HepG2 (cell line): ENCODE data around the gene WDR70. TPM values are rescaled to one million over a fixed set of nuclear protein-coding genes. Genes with fewer than 3 reads are reported as not detected.
"Not testable (repeated sequence)": the region's sequence is repeated elsewhere in the genome, so short reads cannot be mapped to it uniquely, and the experiment has no call there.

Experiments
- ATAC-seq: fragments of 200-7000 bp; cut with Tn5 transposase; 3 replicates; pipeline ENCODE4 v1.9.1; 2020; ENCODE audit warnings: mild to moderate bottlenecking, moderate library complexity
- BruUV-seq: library from RNA; stranded (reverse); fragments of 400-500 nt; replicated peaks from 2 replicates; lab custom pipeline; 2021; lab: Mats Ljungman, UMichigan
- CTCF ChIA-PET: fragments of 300-600 bp; formaldehyde crosslinking; extraction: SDS; loops from one replicate; lab custom pipeline; 2021; ENCODE audit warnings: low total read pairs, inconsistent platforms, low intra/inter-chr PET ratio; lab: Yijun Ruan, JAX
- POLR2A ChIA-PET: fragments of 350-600 bp; sonication (Branson Sonifier 250); formaldehyde crosslinking; loops from one replicate; lab custom pipeline; 2020; ENCODE audit warnings: antibody characterized with exemption, inconsistent platforms; lab: Yijun Ruan, JAX
- DNase-seq: peaks from one replicate; pipeline ENCODE4 v3.0.0-alpha.2; 2015; ENCODE audit warnings: low spot score
- FAIRE-seq: peaks from 3 replicates; lab custom pipeline; 2011; peaks lifted over from hg19 to GRCh38; lab: Jason Lieb, UNC
- H2AFZ ChIP-seq: one replicate; pipeline ENCODE4 v1.6.1; 2011; ENCODE audit warnings: low read length, inconsistent platforms
- H3K27ac ChIP-seq: fragments of 300-600 bp; 3 replicates; pipeline ENCODE4 v1.8.0; 2011; ENCODE audit warnings: mixed run types, mild to moderate bottlenecking, mixed read lengths, low read length, inconsistent platforms; ENCODE audit not compliant: insufficient read depth; ENCODE audit errors: extremely low read length
- H3K27me3 ChIP-seq, 2 experiments: fragments of 200-600 bp in 1 of 2; 2 replicates in 1 of 2; 3 replicates in 1 of 2; pipeline versions ENCODE4 v1.6.0 to v1.8.0; 2011; ENCODE audit warnings: low read length in 2 of 2, mild to moderate bottlenecking in 2 of 2, moderate library complexity in 2 of 2, inconsistent platforms in 1 of 2; ENCODE audit not compliant: insufficient read depth in 2 of 2, control insufficient read depth in 1 of 2
- H3K36me3 ChIP-seq, 2 experiments: fragments of 200-600 bp in 1 of 2; replicated peaks in 1 of 2; 2 replicates in 1 of 2; 3 replicates in 1 of 2; pipeline versions ENCODE4 v1.5.1 to v1.8.0; 2011; ENCODE audit warnings: low read length in 2 of 2, inconsistent platforms in 1 of 2; ENCODE audit not compliant: insufficient read depth in 2 of 2, control insufficient read depth in 1 of 2
- H3K4me1 ChIP-seq: 2 replicates; pipeline ENCODE4 v1.5.1; 2012; ENCODE audit warnings: low read length, inconsistent platforms; ENCODE audit not compliant: insufficient read depth
- H3K4me2 ChIP-seq: 2 replicates; pipeline ENCODE4 v1.6.0; 2011; ENCODE audit warnings: low read depth, low read length, inconsistent platforms
- H3K4me3 ChIP-seq, 3 experiments: fragments of 200-600 bp in 1 of 3; sonication (generic), shearing (Covaris generic) in 1 of 3; replicated peaks in 1 of 3; 2 replicates each; pipeline ENCODE4 v1.5.1; 2011 to 2016; ENCODE audit warnings: low read length in 3 of 3, inconsistent platforms in 2 of 3, low read depth in 2 of 3, mild to moderate bottlenecking in 2 of 3, control low read depth in 1 of 3, mixed read lengths in 1 of 3; ENCODE audit not compliant: insufficient read depth in 1 of 3
- H3K79me2 ChIP-seq: one replicate; pipeline ENCODE4 v1.6.1; 2011; ENCODE audit warnings: low read length, inconsistent platforms; ENCODE audit not compliant: insufficient read depth
- H3K9ac ChIP-seq: 2 replicates; pipeline ENCODE4 v1.6.0; 2011; ENCODE audit warnings: mild to moderate bottlenecking, low read depth, low read length, inconsistent platforms; ENCODE audit not compliant: insufficient read depth
- H3K9me3 ChIP-seq: 2 replicates; pipeline ENCODE4 v1.5.1; 2012; ENCODE audit warnings: mild to moderate bottlenecking, low read length
- H4K20me1 ChIP-seq: 2 replicates; pipeline ENCODE4 v1.6.0; 2011; ENCODE audit warnings: inconsistent platforms, mild to moderate bottlenecking, low read length, moderate library complexity; ENCODE audit not compliant: insufficient read depth
- BCL6 ChIP-seq: IDR thresholded peaks from 2 replicates; pipeline ENCODE4 v1.6.1; 2016; ENCODE audit warnings: missing genetic modification reagents, missing compliant biosample characterization
- CEBPG ChIP-seq: IDR thresholded peaks from 2 replicates; pipeline ENCODE4 v1.6.1; 2016
- EP300 ChIP-seq, 3 experiments: sonication (generic) in 1 of 3; formaldehyde crosslinking in 1 of 3; IDR thresholded peaks; 2 replicates each; pipeline versions ENCODE4 v1.5.1 to v1.6.1; 2011 to 2020; ENCODE audit warnings: low read depth in 2 of 3, low read length in 2 of 3, borderline replicate concordance in 1 of 3, improper control_type of control experiment in 1 of 3, mild to moderate bottlenecking in 1 of 3, missing genetic modification reagents in 1 of 3, moderate library complexity in 1 of 3
- FOSL2 ChIP-seq: sonication (generic); formaldehyde crosslinking; IDR thresholded peaks from 2 replicates; pipeline ENCODE4 v1.4.0; 2020; ENCODE audit warnings: missing genetic modification reagents
- FOXA1 ChIP-seq, 2 experiments: fragments of 450-650 bp in 1 of 2; sonication (generic) in 1 of 2; formaldehyde crosslinking in 1 of 2; IDR thresholded peaks; 2 replicates each; pipeline versions ENCODE4 v1.4.0 to v1.6.1; 2016 to 2020; ENCODE audit warnings: missing genetic modification reagents in 1 of 2
- FOXA3 ChIP-seq: IDR thresholded peaks from 2 replicates; pipeline ENCODE4 v1.6.1; 2016; ENCODE audit warnings: missing genetic modification reagents, missing compliant biosample characterization
- FOXJ3 ChIP-seq: sonication (generic); formaldehyde crosslinking; IDR thresholded peaks from 2 replicates; pipeline ENCODE4 v1.4.0; 2020; ENCODE audit warnings: missing genetic modification reagents, mild to moderate bottlenecking, borderline replicate concordance
- FOXK1 ChIP-seq: sonication (generic); formaldehyde crosslinking; IDR thresholded peaks from 2 replicates; pipeline ENCODE4 v1.4.0; 2020; ENCODE audit warnings: low read depth, missing genetic modification reagents, borderline replicate concordance
- GATA4 ChIP-seq: sonication (generic); IDR thresholded peaks from 2 replicates; pipeline ENCODE4 v1.6.1; 2016; ENCODE audit warnings: antibody characterized with exemption, low read depth, borderline replicate concordance
- ISL2 ChIP-seq: sonication (generic); formaldehyde crosslinking; IDR thresholded peaks from 2 replicates; pipeline ENCODE4 v1.5.0; 2020; ENCODE audit warnings: missing genetic modification reagents
- KAT7 ChIP-seq: IDR thresholded peaks from 2 replicates; pipeline ENCODE4 v1.6.1; 2018; ENCODE audit warnings: borderline replicate concordance, missing compliant biosample characterization
- MED1 ChIP-seq: sonication (generic); formaldehyde crosslinking; IDR thresholded peaks from 2 replicates; pipeline ENCODE4 v1.4.0; 2020; ENCODE audit warnings: missing genetic modification reagents
- NR2F6 ChIP-seq, 2 experiments: IDR thresholded peaks; 2 replicates each; pipeline ENCODE4 v1.6.1; 2016; ENCODE audit warnings: antibody characterized with exemption in 1 of 2, mild to moderate bottlenecking in 1 of 2
- POGZ ChIP-seq: sonication (generic); formaldehyde crosslinking; IDR thresholded peaks from 2 replicates; pipeline ENCODE4 v1.4.0; 2020; ENCODE audit warnings: mild to moderate bottlenecking, missing genetic modification reagents
- ZMYM4 ChIP-seq: sonication (generic); formaldehyde crosslinking; IDR thresholded peaks from 2 replicates; pipeline ENCODE4 v1.8.1; 2023; ENCODE audit warnings: mild to moderate bottlenecking, missing genetic modification reagents
- ZNF264 ChIP-seq: sonication (generic); formaldehyde crosslinking; IDR thresholded peaks from 2 replicates; pipeline ENCODE4 v1.4.0; 2020; ENCODE audit warnings: missing genetic modification reagents
- ZNF629 ChIP-seq: sonication (generic); formaldehyde crosslinking; conservative IDR thresholded peaks from 2 replicates; pipeline ENCODE4 v1.5.0; 2020; ENCODE audit warnings: missing genetic modification reagents
- WGBS: methylation state at CpG from one replicate; pipeline ENCODE4 v1.1.6; 2017; ENCODE audit warnings: low lambda C conversion rate; 5-methylcytosine and 5-hydroxymethylcytosine counted together
- in situ Hi-C: cut with HindIII; loops from 2 replicates; pipeline ENCODE4 v1.10.0; 2017; ENCODE audit warnings: low pct_unique_long_range_greater_than_20kb; ENCODE audit not compliant: extremely low pct_ligation_motif_present
- intact Hi-C: fragments of 100-400 bp; cut with micrococcal nuclease; formaldehyde crosslinking; loops from one replicate; pipeline ENCODE4 v1.10.0; 2022; ENCODE audit not compliant: unreplicated experiment
- polyA plus RNA-seq, 8 experiments: library from polyadenylated mRNA; depleted of rRNA in 3 of 8; stranded (reverse) in 7 of 8; unstranded in 1 of 8; fragments of >200 nt; fragmentation: Illumina TruSeq in 4 of 8; extraction: Trizol in 4 of 8; gene quantifications; 2 replicates each; pipeline versions ENCODE4 v1.2.1 to v1.2.3, GENCODE V29; 2011 to 2016; ENCODE audit warnings: low read depth in 4 of 8, missing spikeins in 1 of 8, mixed read lengths in 1 of 8; ENCODE audit not compliant: insufficient read depth in 1 of 8
- total RNA-seq, 5 experiments: library from RNA; depleted of rRNA; stranded (reverse); fragments of >200 nt; fragmentation: Illumina TruSeq; extraction: Trizol; gene quantifications; 2 replicates each; pipeline ENCODE4 v1.2.3, GENCODE V29; 2016; ENCODE audit warnings: low read depth in 1 of 5
- TF ChIP-seq, protein P1 (sequence below): sonication (generic); formaldehyde crosslinking; IDR thresholded peaks from 2 replicates; pipeline ENCODE4 v1.5.1; 2020; ENCODE audit warnings: mild to moderate bottlenecking, missing genetic modification reagents, borderline replicate concordance
- TF ChIP-seq, protein P2 (sequence below): sonication (generic); formaldehyde crosslinking; IDR thresholded peaks from 2 replicates; pipeline ENCODE4 v1.5.0; 2020; ENCODE audit warnings: missing genetic modification reagents

Gene WDR70
- total and polyA plus RNA-seq, 2 of the 13 experiments (the other 11 are each of a cell fraction or from before 2014, with no cell fraction given): 14.6 to 30.6 TPM

DNA sequence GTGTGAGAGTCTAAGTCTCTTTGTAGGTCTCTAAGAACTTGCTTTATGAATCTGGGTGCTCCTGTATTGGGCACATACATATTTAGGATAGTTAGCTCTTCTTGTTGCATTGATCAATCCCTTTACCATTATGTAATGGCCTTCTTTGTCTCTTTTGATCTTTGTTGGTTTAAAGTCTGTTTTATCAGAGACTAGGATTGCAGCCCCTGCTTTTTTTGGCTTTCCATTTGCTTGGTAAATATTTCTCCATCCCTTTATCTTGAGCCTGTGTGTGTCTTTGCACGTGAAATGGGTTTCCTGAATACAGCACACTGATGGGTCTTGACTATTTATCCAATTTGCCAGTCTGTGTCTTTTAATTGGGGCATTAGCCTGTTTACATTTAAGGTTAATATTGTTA, 275.4 kb downstream of the WDR70 start:
- H3K27ac ChIP-seq; intact Hi-C loops; H3K4me3 ChIP-seq; H3K4me2 ChIP-seq; POLR2A ChIA-PET; H3K27me3 ChIP-seq; ATAC-seq; BruUV-seq; H3K36me3 ChIP-seq; H2AFZ ChIP-seq; H3K9me3 ChIP-seq; H4K20me1 ChIP-seq; H3K9ac ChIP-seq; in situ Hi-C loops; CTCF ChIA-PET; H3K79me2 ChIP-seq; FAIRE-seq; TF ChIP-seq EP300 (CRISPR knock-in tag; IDR thresholded peaks at IDR 0.05; ENCODE audit: borderline replicate concordance); NR2F6 (IDR thresholded peaks at IDR 0.05); FOXA1 (IDR thresholded peaks at IDR 0.05): not testable (repeated sequence)
- WGBS: 4% methylated on average over 1 of the region's 1 CpG
- H3K4me1 ChIP-seq: peaks cover 37% of the 10 kb centered on the region
- peak; percentile 59 for DNase-seq
- TF ChIP-seq ISL2: peak; percentile 96
- TF ChIP-seq, protein P1, sequence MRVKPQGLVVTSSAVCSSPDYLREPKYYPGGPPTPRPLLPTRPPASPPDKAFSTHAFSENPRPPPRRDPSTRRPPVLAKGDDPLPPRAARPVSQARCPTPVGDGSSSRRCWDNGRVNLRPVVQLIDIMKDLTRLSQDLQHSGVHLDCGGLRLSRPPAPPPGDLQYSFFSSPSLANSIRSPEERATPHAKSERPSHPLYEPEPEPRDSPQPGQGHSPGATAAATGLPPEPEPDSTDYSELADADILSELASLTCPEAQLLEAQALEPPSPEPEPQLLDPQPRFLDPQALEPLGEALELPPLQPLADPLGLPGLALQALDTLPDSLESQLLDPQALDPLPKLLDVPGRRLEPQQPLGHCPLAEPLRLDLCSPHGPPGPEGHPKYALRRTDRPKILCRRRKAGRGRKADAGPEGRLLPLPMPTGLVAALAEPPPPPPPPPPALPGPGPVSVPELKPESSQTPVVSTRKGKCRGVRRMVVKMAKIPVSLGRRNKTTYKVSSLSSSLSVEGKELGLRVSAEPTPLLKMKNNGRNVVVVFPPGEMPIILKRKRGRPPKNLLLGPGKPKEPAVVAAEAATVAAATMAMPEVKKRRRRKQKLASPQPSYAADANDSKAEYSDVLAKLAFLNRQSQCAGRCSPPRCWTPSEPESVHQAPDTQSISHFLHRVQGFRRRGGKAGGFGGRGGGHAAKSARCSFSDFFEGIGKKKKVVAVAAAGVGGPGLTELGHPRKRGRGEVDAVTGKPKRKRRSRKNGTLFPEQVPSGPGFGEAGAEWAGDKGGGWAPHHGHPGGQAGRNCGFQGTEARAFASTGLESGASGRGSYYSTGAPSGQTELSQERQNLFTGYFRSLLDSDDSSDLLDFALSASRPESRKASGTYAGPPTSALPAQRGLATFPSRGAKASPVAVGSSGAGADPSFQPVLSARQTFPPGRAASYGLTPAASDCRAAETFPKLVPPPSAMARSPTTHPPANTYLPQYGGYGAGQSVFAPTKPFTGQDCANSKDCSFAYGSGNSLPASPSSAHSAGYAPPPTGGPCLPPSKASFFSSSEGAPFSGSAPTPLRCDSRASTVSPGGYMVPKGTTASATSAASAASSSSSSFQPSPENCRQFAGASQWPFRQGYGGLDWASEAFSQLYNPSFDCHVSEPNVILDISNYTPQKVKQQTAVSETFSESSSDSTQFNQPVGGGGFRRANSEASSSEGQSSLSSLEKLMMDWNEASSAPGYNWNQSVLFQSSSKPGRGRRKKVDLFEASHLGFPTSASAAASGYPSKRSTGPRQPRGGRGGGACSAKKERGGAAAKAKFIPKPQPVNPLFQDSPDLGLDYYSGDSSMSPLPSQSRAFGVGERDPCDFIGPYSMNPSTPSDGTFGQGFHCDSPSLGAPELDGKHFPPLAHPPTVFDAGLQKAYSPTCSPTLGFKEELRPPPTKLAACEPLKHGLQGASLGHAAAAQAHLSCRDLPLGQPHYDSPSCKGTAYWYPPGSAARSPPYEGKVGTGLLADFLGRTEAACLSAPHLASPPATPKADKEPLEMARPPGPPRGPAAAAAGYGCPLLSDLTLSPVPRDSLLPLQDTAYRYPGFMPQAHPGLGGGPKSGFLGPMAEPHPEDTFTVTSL (CRISPR knock-in tag): peak; percentile 36; the same call in 1 of the 2 replicates
- peak; percentile 23; the same call in 1 of the 2 replicates for TF ChIP-seq FOSL2 (CRISPR knock-in tag)
- TF ChIP-seq EP300 (IDR thresholded peaks at IDR 0.05; ENCODE audit: low read depth in 2 of 2, low read length in 2 of 2): peak in 1 of 2 experiments; percentile 51; a peak in 1 of 4 replicates
- peak; percentile 58; the same call in 1 of the 2 replicates for TF ChIP-seq CEBPG (CRISPR knock-in tag)
- peak; percentile 78; the same call in 1 of the 2 replicates for TF ChIP-seq ZMYM4 (CRISPR knock-in tag)
- TF ChIP-seq, protein P2, sequence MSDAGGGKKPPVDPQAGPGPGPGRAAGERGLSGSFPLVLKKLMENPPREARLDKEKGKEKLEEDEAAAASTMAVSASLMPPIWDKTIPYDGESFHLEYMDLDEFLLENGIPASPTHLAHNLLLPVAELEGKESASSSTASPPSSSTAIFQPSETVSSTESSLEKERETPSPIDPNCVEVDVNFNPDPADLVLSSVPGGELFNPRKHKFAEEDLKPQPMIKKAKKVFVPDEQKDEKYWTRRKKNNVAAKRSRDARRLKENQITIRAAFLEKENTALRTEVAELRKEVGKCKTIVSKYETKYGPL (CRISPR knock-in tag): 0 out of 2 replicates have a peak, but pooled peaks have one; percentile 65
- TF ChIP-seq FOXA3 (CRISPR knock-in tag): peak; percentile 63
- 0 out of 2 replicates have a peak, but pooled peaks have one; percentile 11 for TF ChIP-seq NR2F6 (CRISPR knock-in tag; IDR thresholded peaks at IDR 0.05)
- TF ChIP-seq ZNF264 (CRISPR knock-in tag): peak; percentile 66; the same call in 1 of the 2 replicates
- TF ChIP-seq ZNF629 (CRISPR knock-in tag): peak; percentile 79
- TF ChIP-seq BCL6 (CRISPR knock-in tag): peak; percentile 85
- 0 out of 2 replicates have a peak, but pooled peaks have one; percentile 34 for TF ChIP-seq KAT7 (CRISPR knock-in tag)
- peak; percentile 51; the same call in 1 of the 2 replicates for TF ChIP-seq FOXA1 (CRISPR knock-in tag; IDR thresholded peaks at IDR 0.05)
- TF ChIP-seq MED1 (CRISPR knock-in tag): peak; percentile 49
- TF ChIP-seq FOXJ3 (CRISPR knock-in tag): peak; percentile 91; the same call in 1 of the 2 replicates
- TF ChIP-seq POGZ (CRISPR knock-in tag): peak; percentile 67
- peak; percentile 47; the same call in 1 of the 2 replicates for TF ChIP-seq GATA4
- TF ChIP-seq FOXK1 (CRISPR knock-in tag): 0 out of 2 replicates have a peak, but pooled peaks have one; percentile 29
